GM23338 (cell line): ENCODE data around the gene SMIM22. TPM values are rescaled to one million over a fixed set of nuclear protein-coding genes. Genes with fewer than 3 reads are reported as not detected.

Experiments used
- ATAC-seq: fragments of 200-7000 bp; cut with Tn5 transposase; 3 replicates; pipeline ENCODE4 v1.9.1; 2020
- DNase-seq: peaks from one replicate; pipeline ENCODE4 v3.0.0-alpha.2; 2015; ENCODE audit warnings: low spot score
- H2AFZ ChIP-seq: fragments of 200-600 bp; sonication (generic); 2 replicates; pipeline ENCODE4 v1.8.0; 2016; ENCODE audit warnings: antibody characterized with exemption, mild to moderate bottlenecking, moderate library complexity
- H3F3A ChIP-seq: fragments of 200-600 bp; sonication (generic); replicated peaks from 2 replicates; pipeline ENCODE4 v1.8.0; 2017; ENCODE audit warnings: antibody characterized with exemption, mixed run types, low read depth
- H3K27ac ChIP-seq: fragments of 200-600 bp; sonication (generic); 2 replicates; pipeline ENCODE4 v1.6.1; 2016; ENCODE audit warnings: low read depth
- H3K27me3 ChIP-seq: fragments of 200-600 bp; sonication (generic); 2 replicates; pipeline ENCODE4 v1.8.0; 2016; ENCODE audit warnings: mild to moderate bottlenecking, mixed run types, moderate library complexity; ENCODE audit not compliant: insufficient read depth
- H3K36me3 ChIP-seq: fragments of 200-600 bp; sonication (generic); 2 replicates; pipeline ENCODE4 v1.8.0; 2016; ENCODE audit warnings: mild to moderate bottlenecking; ENCODE audit not compliant: insufficient read depth
- H3K4me1 ChIP-seq: fragments of 200-600 bp; sonication (generic); 2 replicates; pipeline ENCODE4 v1.8.0; 2016; ENCODE audit warnings: mild to moderate bottlenecking, moderate library complexity; ENCODE audit not compliant: insufficient read depth
- H3K4me2 ChIP-seq: fragments of 200-600 bp; sonication (generic); 2 replicates; pipeline ENCODE4 v1.7.1; 2017; ENCODE audit warnings: mixed run types
- H3K4me3 ChIP-seq: fragments of 200-600 bp; sonication (generic); 2 replicates; pipeline ENCODE4 v1.6.1; 2016; ENCODE audit warnings: mixed run types
- H3K79me2 ChIP-seq: fragments of 200-600 bp; sonication (generic); replicated peaks from 2 replicates; pipeline ENCODE4 v1.8.0; 2017; ENCODE audit warnings: mild to moderate bottlenecking; ENCODE audit not compliant: insufficient read depth
- H3K9me2 ChIP-seq: fragments of 200-600 bp; sonication (generic); 2 replicates; pipeline ENCODE4 v1.8.0; 2017; ENCODE audit not compliant: insufficient read depth
- H4K20me1 ChIP-seq: fragments of 200-600 bp; sonication (generic); replicated peaks from 2 replicates; pipeline ENCODE4 v1.8.0; 2017; ENCODE audit warnings: mild to moderate bottlenecking; ENCODE audit not compliant: insufficient read depth
- H3K27ac Mint-ChIP-seq: 2 replicates; pipeline ENCODE4 v1.8.0; 2020; ENCODE audit warnings: inconsistent platforms, mild to moderate bottlenecking, moderate library complexity, mixed read lengths
- H3K27me3 Mint-ChIP-seq: 3 replicates; pipeline ENCODE4 v1.8.0; 2022; ENCODE audit warnings: low read depth, mild to moderate bottlenecking, moderate library complexity, mixed read lengths, inconsistent platforms; ENCODE audit not compliant: insufficient read depth, poor library complexity
- H3K36me3 Mint-ChIP-seq: 3 replicates; pipeline ENCODE4 v1.8.0; 2021; ENCODE audit warnings: low read depth, mild to moderate bottlenecking, inconsistent platforms, moderate library complexity, mixed read lengths
- H3K4me1 Mint-ChIP-seq: 3 replicates; pipeline ENCODE4 v1.8.0; 2020; ENCODE audit warnings: mild to moderate bottlenecking, inconsistent platforms, mixed read lengths
- H3K4me3 Mint-ChIP-seq: 3 replicates; pipeline ENCODE4 v1.8.0; 2021; ENCODE audit warnings: moderate library complexity, mild to moderate bottlenecking, inconsistent platforms, mixed read lengths
- H3K9me3 Mint-ChIP-seq: 3 replicates; pipeline ENCODE4 v1.8.0; 2020; ENCODE audit warnings: moderate library complexity, mild to moderate bottlenecking, inconsistent platforms, mixed read lengths
- CTCF ChIP-seq, 2 experiments: fragments of 200-600 bp in 1 of 2; sonication (generic) in 1 of 2; conservative IDR thresholded peaks; 2 replicates each; pipeline versions ENCODE4 v1.5.1 to v1.6.1; 2016 to 2017; ENCODE audit warnings: antibody characterized with exemption in 2 of 2, low read depth in 2 of 2, mild to moderate bottlenecking in 2 of 2, moderate library complexity in 1 of 2
- ETS1 ChIP-seq: IDR thresholded peaks from 2 replicates; pipeline ENCODE4 v1.6.1; 2016; ENCODE audit warnings: antibody characterized with exemption
- EZH2 ChIP-seq: fragments of 200-600 bp; sonication (generic); IDR thresholded peaks from one replicate; pipeline ENCODE4 v1.8.0; 2017; ENCODE audit warnings: antibody characterized with exemption, mild to moderate bottlenecking, low read depth; ENCODE audit not compliant: unreplicated experiment
- EZH2phosphoT487 ChIP-seq: fragments of 200-600 bp; sonication (generic); IDR thresholded peaks from one replicate; pipeline ENCODE4 v1.8.1; 2018; ENCODE audit warnings: antibody characterized with exemption; ENCODE audit not compliant: unreplicated experiment
- JUNB ChIP-seq: IDR thresholded peaks from one replicate; pipeline ENCODE4 v1.6.1; 2016; ENCODE audit warnings: antibody characterized with exemption; ENCODE audit not compliant: unreplicated experiment
- NANOG ChIP-seq: IDR thresholded peaks from 2 replicates; pipeline ENCODE4 v1.6.1; 2016; ENCODE audit warnings: antibody characterized with exemption, borderline replicate concordance
- POLR2AphosphoS5 ChIP-seq: IDR thresholded peaks from 2 replicates; pipeline ENCODE4 v1.6.1; 2016; ENCODE audit warnings: antibody characterized with exemption, low read depth
- REST ChIP-seq: IDR thresholded peaks from one replicate; pipeline ENCODE4 v1.6.1; 2018; ENCODE audit warnings: antibody characterized with exemption; ENCODE audit not compliant: unreplicated experiment
- STAT1 ChIP-seq: IDR thresholded peaks from one replicate; pipeline ENCODE4 v1.6.1; 2016; ENCODE audit warnings: antibody characterized with exemption; ENCODE audit not compliant: unreplicated experiment
- ZNF114 ChIP-seq: fragments of 250-450 bp; sonication (Bioruptor Pico); IDR thresholded peaks from 2 replicates; pipeline ENCODE4 v1.5.0; 2020; ENCODE audit warnings: mild to moderate bottlenecking, moderate library complexity
- polyA plus RNA-seq: library from polyadenylated mRNA; unstranded; fragments of >200 nt; fragmentation: Nextera tagmentation; extraction: Ambion mirVana; gene quantifications from 2 replicates; pipeline ENCODE4 v1.2.1, GENCODE V29; 2016
- total RNA-seq: library from RNA; depleted of rRNA; stranded (reverse); fragments of >200 nt; shearing (Covaris generic); gene quantifications from 2 replicates; pipeline ENCODE4 v1.2.3, GENCODE V29; 2014

The SMIM22 gene
- total and polyA plus RNA-seq, 2 experiments from 2014 or later, result 1.4 TPM; not detected in 1

GRCh38 chr16:4752351-4753100 is 42.6 kb upstream of the SMIM22 start:
- Histone ChIP-seq H3K9me2 (no peaks in the 10 kb centered on the region), H3K4me2 (no peak overlapping the region), H3F3A (no peaks in the 10 kb centered on the region), H3K36me3 (peaks cover 13% of the 10 kb centered on the region; the same call in 1 of the 2 replicates), H3K4me3 (no peak overlapping the region), H3K4me1 (no peaks in the 10 kb centered on the region), H3K27me3 (no peaks in the 10 kb centered on the region), H3K27ac (no peak overlapping the region), H4K20me1 (no peaks in the 10 kb centered on the region; the same call in none of the 2 replicates), H2AFZ (no peak overlapping the region), H3K79me2 (no peaks in the 10 kb centered on the region)
- DNase-seq (no peak), ATAC-seq (no peak)
- Mint-ChIP-seq H3K36me3 (peaks cover 46% of the 10 kb centered on the region), H3K4me1 (no peaks in the 10 kb centered on the region), H3K27me3 (peaks cover 3% of the 10 kb centered on the region), H3K27ac (no peak overlapping the region), H3K9me3 (peaks cover 6% of the 10 kb centered on the region; the same call in 2 of the 3 replicates), H3K4me3 (no peak overlapping the region)
- TF ChIP-seq JUNB (no peak), EZH2 (no peak), ETS1 (no peak), STAT1 (no peak), ZNF114 (CRISPR knock-in tag) (no peak), REST (no peak)

GRCh38 chr16:4753227-4753626 is 41.9 kb upstream of the SMIM22 start:
- Histone ChIP-seq H3K4me2 (no peak overlapping the region), H3K79me2 (no peaks in the 10 kb centered on the region), H3K4me1 (no peaks in the 10 kb centered on the region), H3K27ac (no peak overlapping the region), H3F3A (no peaks in the 10 kb centered on the region), H3K4me3 (no peak overlapping the region), H3K36me3 (peaks cover 13% of the 10 kb centered on the region; the same call in 1 of the 2 replicates), H3K27me3 (no peaks in the 10 kb centered on the region), H3K9me2 (no peaks in the 10 kb centered on the region), H2AFZ (no peak overlapping the region), H4K20me1 (no peaks in the 10 kb centered on the region; the same call in 1 of the 2 replicates)
- Mint-ChIP-seq H3K4me1 (no peaks in the 10 kb centered on the region), H3K27ac (no peak overlapping the region), H3K27me3 (no peaks in the 10 kb centered on the region), H3K36me3 (peaks cover 53% of the 10 kb centered on the region), H3K4me3 (no peak overlapping the region; the same call in 2 of the 3 replicates), H3K9me3 (peaks cover 6% of the 10 kb centered on the region; the same call in 2 of the 3 replicates)
- DNase-seq, result no peak
- ATAC-seq, result no peak
- TF ChIP-seq REST (no peak), JUNB (no peak), NANOG (no peak), POLR2AphosphoS5 (no peak), CTCF (conservative IDR thresholded peaks at IDR 0.05; ENCODE audit: low read depth in 2 of 2) (no peak), EZH2phosphoT487 (no peak), ETS1 (no peak), STAT1 (no peak)
